ENCODE data around the gene ESR1.
A peak's percentile ranks its signal among the peaks of the same experiment; 100 is the strongest.
"Not testable (repeated sequence)": the region's sequence is repeated elsewhere in the genome, so short reads cannot be mapped to it uniquely, and the experiment has no call there.

Gene ESR1

GRCh38 chr6:151894426-151894825 is 86.9 kb downstream of the ESR1 start:
- DNase-seq (ENCODE audit: low spot score): not testable (repeated sequence)

DNA sequence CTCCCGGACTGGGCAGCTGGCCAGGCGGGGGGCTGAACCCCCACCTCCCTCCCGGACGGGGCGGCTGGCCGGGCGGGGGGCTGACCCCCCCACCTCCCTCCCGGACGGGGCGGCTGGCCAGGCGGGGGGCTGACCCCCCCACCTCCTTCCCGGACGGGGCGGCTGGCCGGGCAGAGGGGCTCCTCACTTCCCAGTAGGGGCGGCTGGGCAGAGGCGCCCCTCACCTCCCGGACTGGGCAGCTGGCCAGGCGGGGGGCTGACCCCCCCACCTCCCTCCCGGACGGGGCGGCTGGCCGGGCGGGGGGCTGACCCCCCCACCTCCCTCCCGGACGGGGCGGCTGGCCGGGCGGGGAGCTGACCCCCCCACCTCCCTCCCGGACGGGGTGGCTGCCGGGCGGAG is 91.7 kb downstream of the ESR1 start:
- DNase-seq (ENCODE audit: low spot score): not testable (repeated sequence)

- not testable (repeated sequence) for DNase-seq (ENCODE audit: low spot score)
These were observed 92.3 kb downstream of the ESR1 start for GRCh38 chr6:151899796-151900195.

DNA sequence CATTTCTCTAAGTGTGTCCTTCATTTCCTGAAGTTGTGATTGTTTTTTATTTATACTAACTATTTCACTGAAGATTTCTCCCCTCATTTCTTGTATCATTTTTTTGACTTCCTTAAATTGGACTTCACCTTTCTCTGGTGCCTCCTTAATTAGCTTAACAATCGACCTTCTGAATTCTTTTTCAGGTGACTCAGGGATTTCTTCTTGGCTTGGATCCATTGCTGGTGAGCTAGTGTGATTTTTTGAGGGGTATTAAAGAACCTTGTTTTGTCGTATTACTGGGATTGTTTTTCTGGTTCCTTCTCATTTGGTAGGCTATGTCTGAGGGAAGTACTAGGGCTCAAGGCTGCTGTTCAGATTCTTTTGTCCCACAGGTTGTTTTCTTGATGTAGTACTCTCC is 92.8 kb downstream of the ESR1 start:
- no peak for DNase-seq (ENCODE audit: low spot score)

- DNase-seq (ENCODE audit: low spot score): no peak
These were observed 93.5 kb downstream of the ESR1 start for GRCh38 chr6:151901009-151901411.

- DNase-seq (ENCODE audit: low spot score): no peak
These were observed 97.1 kb downstream of the ESR1 start for GRCh38 chr6:151904631-151905030.

- no peak for DNase-seq (ENCODE audit: low spot score)
These were observed 97.6 kb downstream of the ESR1 start for GRCh38 chr6:151905072-151905471.

GRCh38 chr6:151905854-151906253 is 98.4 kb downstream of the ESR1 start:
- DNase-seq (ENCODE audit: low spot score): no peak

- no peak for DNase-seq (ENCODE audit: low spot score)
These were observed 103.9 kb downstream of the ESR1 start for GRCh38 chr6:151911401-151911800.

GRCh38 chr6:151914484-151914883 is 107.0 kb downstream of the ESR1 start:
- DNase-seq (ENCODE audit: low spot score): peak; percentile 14

GRCh38 chr6:151916075-151916474 is 108.6 kb downstream of the ESR1 start:
- no peak for DNase-seq (ENCODE audit: low spot score)

GRCh38 chr6:151916680-151917164 is 109.2 kb downstream of the ESR1 start:
- DNase-seq (ENCODE audit: low spot score): no peak

- DNase-seq (ENCODE audit: low spot score): no peak
These were observed 110.2 kb downstream of the ESR1 start for GRCh38 chr6:151917531-151918329.

GRCh38 chr6:151940307-151940706 is 132.8 kb downstream of the ESR1 start:
- no peak for DNase-seq (ENCODE audit: low spot score)

GRCh38 chr6:151948002-151948743 is 140.7 kb downstream of the ESR1 start:
- no peak for DNase-seq (ENCODE audit: low spot score)

- DNase-seq (ENCODE audit: low spot score): peak; percentile 56
These were observed 150.8 kb downstream of the ESR1 start for GRCh38 chr6:151958332-151958731.

DNA sequence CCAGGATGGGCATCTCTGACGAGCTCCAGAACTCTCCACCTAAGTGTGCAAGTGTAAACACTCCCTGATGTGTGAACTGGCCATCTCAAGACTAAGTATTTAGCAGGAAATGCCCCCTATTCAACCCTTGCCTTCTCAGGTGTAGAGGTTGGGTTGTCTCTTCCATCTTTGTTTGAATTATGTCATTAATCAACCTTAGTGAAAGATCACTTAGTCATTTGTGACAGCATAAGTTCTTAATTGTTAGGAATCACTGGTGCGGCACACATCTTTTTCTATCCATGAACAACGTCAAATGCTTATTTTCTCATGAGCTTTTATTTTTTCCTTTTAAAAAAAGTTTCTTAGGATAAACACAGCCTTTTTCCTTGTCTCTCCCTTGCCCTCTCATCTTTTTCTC is 151.6 kb downstream of the ESR1 start:
- DNase-seq (ENCODE audit: low spot score): no peak

DNA sequence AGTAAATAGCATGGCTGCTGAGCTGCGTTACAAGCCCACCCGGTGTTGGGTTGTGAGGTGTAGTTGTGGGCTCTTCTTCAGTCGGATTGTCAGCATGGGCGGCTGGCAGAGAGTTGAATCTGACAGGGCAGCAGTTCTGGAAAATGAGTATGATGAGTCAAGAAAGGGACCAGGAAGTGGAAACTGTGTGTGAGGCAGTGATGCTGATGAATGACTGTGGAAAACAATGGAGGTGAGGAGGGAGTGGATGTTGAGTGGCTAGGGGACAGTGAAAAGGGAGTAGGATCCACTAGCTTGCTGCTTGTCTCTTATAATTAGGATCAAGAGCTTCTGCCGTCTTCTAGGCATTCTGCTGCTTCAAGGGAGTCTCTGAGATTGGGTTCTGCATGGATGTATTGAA is 154.3 kb downstream of the ESR1 start:
- peak; percentile 28 for DNase-seq (ENCODE audit: low spot score)

- DNase-seq (ENCODE audit: low spot score): peak; percentile 96
These were observed 154.9 kb downstream of the ESR1 start for GRCh38 chr6:151962246-151962846.

DNA sequence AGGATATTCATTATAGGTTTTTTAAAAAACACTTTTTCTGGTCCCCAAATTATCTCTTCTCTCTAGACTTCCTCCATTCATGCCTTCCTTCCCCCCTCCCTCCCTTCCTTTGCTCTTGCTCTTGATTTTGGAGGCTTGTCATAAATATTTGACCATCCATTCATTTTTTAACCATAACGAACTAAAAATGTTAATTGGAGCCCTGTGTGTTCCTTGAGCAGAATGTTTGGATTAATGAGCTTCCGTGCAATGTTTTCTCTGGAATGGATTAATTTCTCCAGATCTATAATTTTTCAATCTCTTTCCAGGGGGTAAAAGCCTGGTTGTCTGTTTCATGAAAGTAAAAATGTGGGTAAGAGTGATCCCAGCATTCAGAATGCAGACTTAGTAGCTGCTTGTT is 155.5 kb downstream of the ESR1 start:
- DNase-seq (ENCODE audit: low spot score): no peak

DNA sequence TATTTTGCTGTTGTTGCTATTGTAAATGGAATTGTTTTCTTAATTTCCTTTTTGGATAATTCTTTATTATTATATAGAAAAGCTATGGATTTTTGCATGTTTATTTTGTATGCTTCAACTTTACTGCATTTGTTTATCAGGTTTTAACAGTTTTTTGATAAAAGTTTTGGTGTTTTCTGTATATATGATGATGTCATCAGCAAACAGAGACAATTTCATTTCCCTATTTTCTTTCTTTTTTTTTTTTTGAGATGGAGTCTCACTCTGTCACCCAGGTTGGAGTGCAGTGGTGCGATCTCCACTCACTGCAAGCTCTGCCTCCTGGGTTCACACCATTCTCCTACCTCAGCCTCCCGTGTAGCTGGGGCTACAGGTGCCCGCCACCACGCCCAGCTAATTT is 156.9 kb downstream of the ESR1 start:
- not testable (repeated sequence) for DNase-seq (ENCODE audit: low spot score)

GRCh38 chr6:151974061-151974617 is 166.7 kb downstream of the ESR1 start:
- DNase-seq (ENCODE audit: low spot score): no peak

DNA sequence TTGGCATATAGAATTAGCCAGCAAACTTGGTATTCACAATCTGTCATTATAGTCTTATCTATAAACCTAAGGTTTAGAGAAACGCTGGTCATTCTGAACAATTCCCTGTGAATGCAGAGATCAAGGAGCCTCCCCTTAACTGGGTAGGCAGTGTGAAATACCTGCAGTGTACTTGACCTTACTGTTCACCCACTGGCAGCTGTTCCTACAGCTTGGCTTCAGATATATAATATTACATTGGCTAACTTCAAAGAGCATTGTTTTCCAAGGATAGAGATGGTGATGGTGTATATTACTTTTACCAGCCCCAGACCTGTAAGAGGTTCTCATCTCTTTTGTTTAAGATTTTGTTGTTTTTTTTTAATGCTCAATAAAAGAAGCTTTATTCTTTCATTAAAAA is 168.3 kb downstream of the ESR1 start:
- no peak for DNase-seq (ENCODE audit: low spot score)

Data from SW480 (cell line).